HepG2 (cell line): ENCODE results near the gene UBE2O. TPM values are rescaled to one million over a fixed set of nuclear protein-coding genes. Genes with fewer than 3 reads are reported as not detected.

ENCODE experiments used
- AGO1 ChIP-seq: fragments of 200-400 bp; formaldehyde crosslinking; IDR thresholded peaks from 2 replicates; pipeline ENCODE4 v1.6.1; 2017; ENCODE audit warnings: mild to moderate bottlenecking, low read depth, low read length, moderate library complexity; ENCODE audit not compliant: poor library complexity, severe bottlenecking
- ATF7 ChIP-seq, 2 experiments: fragments of 450-650 bp in 1 of 2; sonication (generic) in 1 of 2; formaldehyde crosslinking in 1 of 2; IDR thresholded peaks; 2 replicates each; pipeline versions ENCODE4 v1.4.0 to v1.6.1; 2016 to 2020; ENCODE audit warnings: antibody characterized with exemption in 1 of 2, mild to moderate bottlenecking in 1 of 2, missing genetic modification reagents in 1 of 2
- FLYWCH1 ChIP-seq: sonication (generic); formaldehyde crosslinking; IDR thresholded peaks from 2 replicates; pipeline ENCODE4 v1.8.1; 2023; ENCODE audit warnings: mild to moderate bottlenecking, missing genetic modification reagents
- FOXA1 ChIP-seq, 2 experiments: fragments of 450-650 bp in 1 of 2; sonication (generic) in 1 of 2; formaldehyde crosslinking in 1 of 2; IDR thresholded peaks; 2 replicates each; pipeline versions ENCODE4 v1.4.0 to v1.6.1; 2016 to 2020; ENCODE audit warnings: missing genetic modification reagents in 1 of 2
- IRF9 ChIP-seq: sonication (generic); formaldehyde crosslinking; IDR thresholded peaks from 2 replicates; pipeline ENCODE4 v1.8.0; 2022; ENCODE audit warnings: missing genetic modification reagents, mild to moderate bottlenecking, borderline replicate concordance
- KLF9 ChIP-seq: IDR thresholded peaks from 2 replicates; pipeline ENCODE4 v1.6.1; 2016; ENCODE audit warnings: low read depth
- NFIB ChIP-seq: sonication (generic); formaldehyde crosslinking; IDR thresholded peaks from 2 replicates; pipeline ENCODE4 v1.9.0; 2021; ENCODE audit warnings: missing genetic modification reagents, mild to moderate bottlenecking, borderline replicate concordance
- PAF1 ChIP-seq: IDR thresholded peaks from 2 replicates; pipeline ENCODE4 v1.6.1; 2016; ENCODE audit warnings: missing genetic modification reagents, missing compliant biosample characterization
- PATZ1 ChIP-seq: sonication (generic); formaldehyde crosslinking; IDR thresholded peaks from 2 replicates; pipeline ENCODE4 v1.4.0; 2020; ENCODE audit warnings: missing genetic modification reagents
- RAD21 ChIP-seq: fragments of 450-650 bp; formaldehyde crosslinking; IDR thresholded peaks from 2 replicates; pipeline ENCODE4 v1.5.0; 2020; ENCODE audit warnings: mild to moderate bottlenecking
- THRA ChIP-seq: sonication (generic); formaldehyde crosslinking; IDR thresholded peaks from 2 replicates; pipeline ENCODE4 v1.4.0; 2020; ENCODE audit warnings: missing genetic modification reagents, borderline replicate concordance
- ZNF180 ChIP-seq: sonication (generic); formaldehyde crosslinking; IDR thresholded peaks from 2 replicates; pipeline ENCODE4 v1.4.0; 2020; ENCODE audit warnings: low read depth, missing genetic modification reagents, borderline replicate concordance
- ZNF615 ChIP-seq: sonication (generic); formaldehyde crosslinking; IDR thresholded peaks from 2 replicates; pipeline ENCODE4 v1.5.0; 2020; ENCODE audit warnings: mild to moderate bottlenecking, missing genetic modification reagents, borderline replicate concordance
- ZNF687 ChIP-seq: sonication (generic); formaldehyde crosslinking; IDR thresholded peaks from 2 replicates; pipeline ENCODE4 v1.5.1; 2020; ENCODE audit warnings: mild to moderate bottlenecking, missing genetic modification reagents, moderate library complexity
- ZNF740 ChIP-seq: sonication (generic); formaldehyde crosslinking; IDR thresholded peaks from 2 replicates; pipeline ENCODE4 v1.4.0; 2020; ENCODE audit warnings: missing genetic modification reagents
- ZNF891 ChIP-seq: sonication (generic); formaldehyde crosslinking; IDR thresholded peaks from 2 replicates; pipeline ENCODE4 v1.5.0; 2020; ENCODE audit warnings: mild to moderate bottlenecking, missing genetic modification reagents
- ZSCAN29 ChIP-seq: sonication (generic); formaldehyde crosslinking; conservative IDR thresholded peaks from 2 replicates; pipeline ENCODE4 v1.4.0; 2020; ENCODE audit warnings: mild to moderate bottlenecking, missing genetic modification reagents
- polyA plus RNA-seq, 8 experiments: library from polyadenylated mRNA; depleted of rRNA in 3 of 8; stranded (reverse) in 7 of 8; unstranded in 1 of 8; fragments of >200 nt; fragmentation: Illumina TruSeq in 4 of 8; extraction: Trizol in 4 of 8; gene quantifications; 2 replicates each; pipeline versions ENCODE4 v1.2.1 to v1.2.3, GENCODE V29; 2011 to 2016; ENCODE audit warnings: low read depth in 4 of 8, missing spikeins in 1 of 8, mixed read lengths in 1 of 8; ENCODE audit not compliant: insufficient read depth in 1 of 8
- total RNA-seq, 5 experiments: library from RNA; depleted of rRNA; stranded (reverse); fragments of >200 nt; fragmentation: Illumina TruSeq; extraction: Trizol; gene quantifications; 2 replicates each; pipeline ENCODE4 v1.2.3, GENCODE V29; 2016; ENCODE audit warnings: low read depth in 1 of 5

UBE2O gene
- total and polyA plus RNA-seq, 2 of the 13 experiments (the other 11 are each of a cell fraction or from before 2014, with no cell fraction given) = 21.5 to 23.5 TPM

GRCh38 chr17:76388966-76389888 lies 63.7 kb downstream of the UBE2O start (continued):
- no peak for TF ChIP-seq THRA
- TF ChIP-seq ZNF891 (CRISPR knock-in tag) = peak; percentile 72; the same call in 1 of the 2 replicates
- TF ChIP-seq ZNF740 (CRISPR knock-in tag) = peak; percentile 98
- no peak for TF ChIP-seq KLF9 (CRISPR knock-in tag)
- 0 out of 2 replicates have a peak, but pooled peaks have one; percentile 9 for TF ChIP-seq IRF9 (CRISPR knock-in tag)
- TF ChIP-seq PAF1 (CRISPR knock-in tag) = peak; percentile 87; the same call in 1 of the 2 replicates
- TF ChIP-seq PATZ1 = peak; percentile 100
- peak; percentile 2; the same call in 1 of the 2 replicates for TF ChIP-seq ZNF687 (CRISPR knock-in tag)
- no peak for TF ChIP-seq NFIB (CRISPR knock-in tag)
- TF ChIP-seq ZNF180 (CRISPR knock-in tag) = no peak
- TF ChIP-seq FOXA1 (IDR thresholded peaks at IDR 0.05) = no peak
- peak; percentile 21; the same call in 1 of the 2 replicates for TF ChIP-seq FOXA1 (CRISPR knock-in tag; IDR thresholded peaks at IDR 0.05)
- TF ChIP-seq AGO1 = peak; percentile 87
- no peak; the same call in none of the 2 replicates for TF ChIP-seq RAD21
- no peak for TF ChIP-seq FLYWCH1 (CRISPR knock-in tag)
- TF ChIP-seq ZNF615 = no peak
- TF ChIP-seq ATF7 (IDR thresholded peaks at IDR 0.05) = no peak
- TF ChIP-seq ATF7 (CRISPR knock-in tag; IDR thresholded peaks at IDR 0.05) = no peak
- no peak for TF ChIP-seq ZSCAN29 (CRISPR knock-in tag)
